Endothelial cell of umbilical vein (primary cell): ENCODE results near the gene SPEM2. TPM values are rescaled to one million over a fixed set of nuclear protein-coding genes. Genes with fewer than 3 reads are reported as not detected.
A peak's percentile ranks its signal among the peaks of the same experiment; 100 is the strongest.

Experiments
- BruUV-seq: library from RNA; stranded (reverse); fragments of 400-500 nt; replicated peaks from 2 replicates; lab custom pipeline; 2021; lab: Mats Ljungman, UMichigan
- CTCF ChIA-PET: fragments of 300-600, 350-600 bp; sonication (Branson Sonifier 250); formaldehyde crosslinking; loops from one replicate; lab custom pipeline; 2021; ENCODE audit warnings: antibody characterized with exemption, inconsistent platforms; lab: Charles Lee
- POLR2A ChIA-PET: fragments of 300-600, 350-600 bp; sonication (Branson Sonifier 250); formaldehyde crosslinking; loops from one replicate; lab custom pipeline; 2021; ENCODE audit warnings: antibody characterized with exemption, inconsistent platforms; lab: Charles Lee
- DNase-seq: peaks from one replicate; pipeline ENCODE4 v3.0.0-alpha.2; 2011; ENCODE audit warnings: low read depth, low spot score
- FAIRE-seq: peaks from 2 replicates; lab custom pipeline; 2011; peaks lifted over from hg19 to GRCh38; lab: Jason Lieb, UNC
- H2AFZ ChIP-seq: 2 replicates; pipeline ENCODE4 v1.6.0; 2012; ENCODE audit warnings: low read depth, low read length, control low read depth, inconsistent platforms
- H3K27ac ChIP-seq: 2 replicates; pipeline ENCODE4 v1.5.1; 2011; ENCODE audit warnings: low read depth, mild to moderate bottlenecking, control low read depth, low read length, moderate library complexity; ENCODE audit not compliant: insufficient read depth
- H3K27me3 ChIP-seq, 2 experiments: 2 replicates each; pipeline versions ENCODE4 v1.6.0 to v1.6.1; 2011; ENCODE audit warnings: low read length in 2 of 2, mixed read lengths in 1 of 2; ENCODE audit not compliant: control insufficient read depth in 2 of 2, insufficient read depth in 2 of 2
- H3K36me3 ChIP-seq, 2 experiments: 2 replicates in 1 of 2; 3 replicates in 1 of 2; pipeline ENCODE4 v1.5.1; 2011; ENCODE audit warnings: low read length in 2 of 2, mild to moderate bottlenecking in 1 of 2, moderate library complexity in 1 of 2; ENCODE audit not compliant: control insufficient read depth in 2 of 2, insufficient read depth in 2 of 2; ENCODE audit errors: extremely low read depth in 1 of 2
- H3K4me1 ChIP-seq: 3 replicates; pipeline ENCODE4 v1.5.1; 2011; ENCODE audit warnings: mild to moderate bottlenecking, low read length; ENCODE audit not compliant: control insufficient read depth, insufficient read depth; ENCODE audit errors: extremely low read depth
- H3K4me2 ChIP-seq: 2 replicates; pipeline ENCODE4 v1.6.1; 2011; ENCODE audit warnings: low read length, control low read depth, mixed read lengths; ENCODE audit not compliant: insufficient read depth
- H3K4me3 ChIP-seq, 3 experiments: fragments of 200-600 bp in 1 of 3; sonication (generic), shearing (Covaris generic) in 1 of 3; replicated peaks in 1 of 3; 2 replicates each; pipeline ENCODE4 v1.5.1; 2011 to 2016; ENCODE audit warnings: control low read depth in 3 of 3, low read length in 3 of 3, mild to moderate bottlenecking in 2 of 3, inconsistent platforms in 1 of 3, low read depth in 1 of 3, moderate library complexity in 1 of 3; ENCODE audit not compliant: insufficient read depth in 1 of 3
- H3K79me2 ChIP-seq: 2 replicates; pipeline ENCODE4 v1.6.0; 2012; ENCODE audit warnings: low read length, inconsistent platforms; ENCODE audit not compliant: control insufficient read depth, insufficient read depth
- H3K9ac ChIP-seq: replicated peaks from 2 replicates; pipeline ENCODE3; 2011; ENCODE audit warnings: low read length, control low read depth; ENCODE audit not compliant: insufficient read depth; ENCODE audit errors: extremely low read depth
- H3K9me1 ChIP-seq: replicated peaks from 3 replicates; pipeline ENCODE4 v1.6.0; 2011; ENCODE audit warnings: mild to moderate bottlenecking, low read length; ENCODE audit not compliant: control insufficient read depth, insufficient read depth; ENCODE audit errors: extremely low read depth
- H3K9me3 ChIP-seq: replicated peaks from 2 replicates; pipeline ENCODE4 v1.5.1; 2012; ENCODE audit warnings: low read length, inconsistent platforms; ENCODE audit not compliant: control insufficient read depth, insufficient read depth
- H4K20me1 ChIP-seq: replicated peaks from 2 replicates; pipeline ENCODE3; 2011; ENCODE audit warnings: mild to moderate bottlenecking, low read length; ENCODE audit not compliant: control insufficient read depth, insufficient read depth; ENCODE audit errors: extremely low read depth
- EZH2 ChIP-seq: IDR thresholded peaks from 2 replicates; pipeline ENCODE4 v1.6.1; 2012; ENCODE audit warnings: borderline replicate concordance, low read depth, mild to moderate bottlenecking, moderate library complexity, low read length, inconsistent platforms; ENCODE audit not compliant: severe bottlenecking
- FOS ChIP-seq: IDR thresholded peaks from 2 replicates; pipeline ENCODE4 v1.6.1; 2011; ENCODE audit warnings: mild to moderate bottlenecking, low read length, moderate library complexity, borderline replicate concordance; ENCODE audit not compliant: insufficient read depth
- GATA2 ChIP-seq: IDR thresholded peaks from 2 replicates; pipeline ENCODE4 v1.7.0; 2011; ENCODE audit warnings: low read depth, mild to moderate bottlenecking, moderate library complexity, mixed read lengths, low read length; ENCODE audit not compliant: insufficient read length, insufficient read depth
- JUN ChIP-seq: IDR thresholded peaks from 2 replicates; pipeline ENCODE4 v1.6.1; 2011; ENCODE audit warnings: borderline replicate concordance, low read depth; ENCODE audit not compliant: insufficient read length, insufficient read depth
- MYC ChIP-seq: IDR thresholded peaks from one replicate; pipeline ENCODE4 v1.6.1; 2011; ENCODE audit warnings: mild to moderate bottlenecking, low read depth, low read length
- POLR2A ChIP-seq: IDR thresholded peaks from 2 replicates; pipeline ENCODE4 v1.6.1; 2012; ENCODE audit warnings: low read depth, mild to moderate bottlenecking, control low read depth, low read length
- POLR2AphosphoS5 ChIP-seq: IDR thresholded peaks from 2 replicates; pipeline ENCODE4 v1.6.1; 2012; ENCODE audit warnings: low read depth, mild to moderate bottlenecking, control low read depth, low read length, moderate library complexity; ENCODE audit not compliant: insufficient read depth
- dilution Hi-C: fragments of 300-500 bp; cut with MboI; formaldehyde crosslinking; loops from one replicate; pipeline ENCODE4 v1.15.0; 2019; ENCODE audit warnings: low sequenced_read_pairs; ENCODE audit not compliant: extremely low pct_ligation_motif_present
- intact Hi-C: fragments of 100-400 bp; cut with micrococcal nuclease; formaldehyde crosslinking; loops from one replicate; pipeline ENCODE4 v1.10.0; 2022
- polyA plus RNA-seq, 4 experiments: library from polyadenylated mRNA; depleted of rRNA in 3 of 4; stranded (reverse) in 3 of 4; unstranded in 1 of 4; fragments of >200 nt; gene quantifications; 2 replicates each; pipeline versions ENCODE4 v1.2.1 to v1.2.3, GENCODE V29; 2011 to 2012; ENCODE audit warnings: missing spikeins in 1 of 4
- total RNA-seq: library from RNA; stranded (reverse); gene quantifications from 2 replicates; pipeline ENCODE4 v1.2.3, GENCODE V29; 2021
- TF ChIP-seq, protein P1 (sequence below), 2 donors: IDR thresholded peaks; 1 replicate in 1 of 2; 2 replicates in 1 of 2; pipeline ENCODE4 v1.5.1; 2011; ENCODE audit warnings: low read length in 2 of 2, mild to moderate bottlenecking in 2 of 2, moderate library complexity in 2 of 2, control low read depth in 1 of 2, inconsistent platforms in 1 of 2, low read depth in 1 of 2; ENCODE audit not compliant: insufficient read depth in 1 of 2; ENCODE audit errors: extremely low read depth in 1 of 2
- TF ChIP-seq, protein P2 (sequence below): IDR thresholded peaks from 2 replicates; pipeline ENCODE4 v1.6.1; 2011; ENCODE audit not compliant: insufficient read depth, insufficient read length

SPEM2 gene
- total and polyA plus RNA-seq, 2 donors (not counting 3 experiments of a cell fraction or from before 2014, with no cell fraction given) = not detected

DNA sequence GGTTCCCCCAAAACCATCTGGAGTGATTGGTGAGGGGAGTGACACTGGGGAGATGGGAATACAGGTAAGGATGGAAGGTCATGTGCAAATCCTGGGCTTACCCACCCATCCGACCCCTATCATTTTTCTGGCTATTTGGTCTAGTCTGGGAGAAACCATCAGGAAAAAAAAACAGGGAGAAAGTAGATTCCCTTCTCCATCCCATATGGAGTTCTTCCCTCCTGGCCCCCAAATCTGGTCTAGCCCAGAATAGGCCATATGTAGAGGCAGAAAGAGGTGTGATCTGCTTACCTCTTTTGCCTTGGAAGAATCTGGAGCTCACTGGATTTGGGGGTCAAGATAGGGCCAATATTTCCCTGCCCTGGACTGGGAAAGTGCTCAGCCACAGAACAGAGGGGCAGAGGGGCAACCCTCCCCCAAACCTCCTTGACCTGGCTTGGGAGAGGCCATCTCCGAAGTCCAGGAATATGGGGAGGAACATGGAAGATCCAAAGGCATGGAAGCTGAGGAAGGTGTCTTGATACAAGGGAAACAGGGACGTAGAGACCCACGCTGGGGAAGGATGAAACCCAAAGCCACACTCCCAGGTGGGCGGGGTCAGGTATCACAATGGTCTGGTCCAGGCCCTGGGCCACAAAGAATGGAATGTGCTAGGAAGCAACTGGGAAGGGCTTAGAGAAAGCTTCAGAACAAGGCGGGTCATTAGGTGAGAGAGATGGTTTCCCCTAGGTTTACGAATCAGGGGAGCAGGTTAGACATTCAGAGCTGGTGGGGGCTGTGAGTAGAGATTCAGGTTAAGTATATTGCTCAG lies 35.6 kb downstream of the SPEM2 start:
- CTCF ChIA-PET = interaction anchor here (0.8 kb wide), 1 partner anchor 57 kb away, joined by 3 read pairs; the partner anchor contains the start of gene TMEM256
- BruUV-seq = TSS peak; percentile 22
- dilution Hi-C loops = no loop called here

More for the DNA sequence above, 35.6 kb downstream of the SPEM2 start:
- DNase-seq (no peak), FAIRE-seq (no peak)
- Histone ChIP-seq H3K27ac (no peak overlapping the region), H3K4me1 (no peaks in the 10 kb centered on the region), H3K9me3 (no peaks in the 10 kb centered on the region), H3K4me3 (no peak overlapping the region), H2AFZ (no peak overlapping the region), H3K9me1 (no peaks in the 10 kb centered on the region), H4K20me1 (no peaks in the 10 kb centered on the region), H3K9ac (no peak overlapping the region), H3K27me3 (no peaks in the 10 kb centered on the region), H3K36me3 (peaks cover 0 to 13% of the 10 kb centered on the region in 2 experiments), H3K4me2 (no peak overlapping the region), H3K79me2 (no peaks in the 10 kb centered on the region)
- TF ChIP-seq EZH2 = no peak
- TF ChIP-seq GATA2 = no peak
- TF ChIP-seq, protein P1, sequence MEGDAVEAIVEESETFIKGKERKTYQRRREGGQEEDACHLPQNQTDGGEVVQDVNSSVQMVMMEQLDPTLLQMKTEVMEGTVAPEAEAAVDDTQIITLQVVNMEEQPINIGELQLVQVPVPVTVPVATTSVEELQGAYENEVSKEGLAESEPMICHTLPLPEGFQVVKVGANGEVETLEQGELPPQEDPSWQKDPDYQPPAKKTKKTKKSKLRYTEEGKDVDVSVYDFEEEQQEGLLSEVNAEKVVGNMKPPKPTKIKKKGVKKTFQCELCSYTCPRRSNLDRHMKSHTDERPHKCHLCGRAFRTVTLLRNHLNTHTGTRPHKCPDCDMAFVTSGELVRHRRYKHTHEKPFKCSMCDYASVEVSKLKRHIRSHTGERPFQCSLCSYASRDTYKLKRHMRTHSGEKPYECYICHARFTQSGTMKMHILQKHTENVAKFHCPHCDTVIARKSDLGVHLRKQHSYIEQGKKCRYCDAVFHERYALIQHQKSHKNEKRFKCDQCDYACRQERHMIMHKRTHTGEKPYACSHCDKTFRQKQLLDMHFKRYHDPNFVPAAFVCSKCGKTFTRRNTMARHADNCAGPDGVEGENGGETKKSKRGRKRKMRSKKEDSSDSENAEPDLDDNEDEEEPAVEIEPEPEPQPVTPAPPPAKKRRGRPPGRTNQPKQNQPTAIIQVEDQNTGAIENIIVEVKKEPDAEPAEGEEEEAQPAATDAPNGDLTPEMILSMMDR (IDR thresholded peaks at IDR 0.05; ENCODE audit: extremely low read depth in 1 of 2, insufficient read depth in 1 of 2, low read depth in 1 of 2, low read length in 2 of 2) = no peak
- TF ChIP-seq MYC = no peak
- no peak for TF ChIP-seq POLR2AphosphoS5
- no peak for TF ChIP-seq JUN
- TF ChIP-seq FOS = no peak
- TF ChIP-seq, protein P2, sequence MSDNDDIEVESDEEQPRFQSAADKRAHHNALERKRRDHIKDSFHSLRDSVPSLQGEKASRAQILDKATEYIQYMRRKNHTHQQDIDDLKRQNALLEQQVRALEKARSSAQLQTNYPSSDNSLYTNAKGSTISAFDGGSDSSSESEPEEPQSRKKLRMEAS = no peak
- TF ChIP-seq POLR2A = no peak
- intact Hi-C loops = no loop called here
- POLR2A ChIA-PET = no interaction called here
